ENCODE measurements around the gene MZT2A.
A peak's percentile ranks its signal among the peaks of the same experiment; 100 is the strongest.
"Not testable (repeated sequence)": the region's sequence is repeated elsewhere in the genome, so short reads cannot be mapped to it uniquely, and the experiment has no call there.

Gene MZT2A

GRCh38 chr2:131488306-131489205 lies 3.6 kb downstream of the MZT2A start:
- Histone ChIP-seq H2AK5ac (ENCODE audit: low read length, severe bottlenecking) (peak overlapping the region; percentile 49), H2AFZ (ENCODE audit: low read depth, low read length) (no peak overlapping the region), H3K36me3 (ENCODE audit: control insufficient read depth in 1 of 2, insufficient read depth in 2 of 2, low read depth in 1 of 2, low read length in 2 of 2) (peaks cover 4 to 23% of the 10 kb centered on the region in 2 experiments), H3K23ac (ENCODE audit: low read length in 2 of 2) (peak overlapping the region in 1 of 2 experiments; percentile 94), H2BK5ac (ENCODE audit: low read depth, low read length, poor library complexity, severe bottlenecking) (no peak overlapping the region), H3K4me1 (ENCODE audit: control insufficient read depth, insufficient read depth, low read depth, low read length) (peaks cover 36% of the 10 kb centered on the region), H4K91ac (ENCODE audit: low read length) (no peak overlapping the region), H3K9me3 (ENCODE audit: control insufficient read depth, low read length) (no peaks in the 10 kb centered on the region), H2BK120ac (ENCODE audit: low read depth, low read length) (no peak overlapping the region), H3K4ac (ENCODE audit: low read depth in 1 of 2, low read length in 2 of 2) (no peak overlapping the region), H3K27me3 (ENCODE audit: control insufficient read depth in 1 of 2, insufficient read depth in 1 of 2, low read length in 2 of 2) (no peaks in the 10 kb centered on the region), H2BK12ac (ENCODE audit: low read length in 2 of 2) (no peak overlapping the region), H3K4me2 (ENCODE audit: low read length, poor library complexity, severe bottlenecking) (no peak overlapping the region), H3K9ac (ENCODE audit: low read length) (no peak overlapping the region), H2BK15ac (ENCODE audit: low read depth, poor library complexity, severe bottlenecking) (no peak overlapping the region), H3K18ac (ENCODE audit: low read depth in 1 of 2, low read length in 2 of 2) (no peak overlapping the region), H3K27ac (ENCODE audit: low read length, poor library complexity, severe bottlenecking) (peak overlapping the region; percentile 1), H3K14ac (ENCODE audit: low read length in 2 of 2) (peak overlapping the region in 1 of 2 experiments; percentile 87), H4K8ac (ENCODE audit: low read length) (no peak overlapping the region), H3K79me1 (replicated peaks; ENCODE audit: low read length, poor library complexity, severe bottlenecking) (peaks cover 13% of the 10 kb centered on the region), H3K4me3 (ENCODE audit: insufficient read depth in 1 of 2, low read depth in 1 of 2, low read length in 2 of 2) (no peak overlapping the region)
- no peak for DNase-seq
- WGBS, result 86% methylated on average over 14 of the region's 14 CpGs

GRCh38 chr2:131486201-131486902 lies 5.8 kb downstream of the MZT2A start:
- H3K4me3 ChIP-seq (ENCODE audit: insufficient read depth in 1 of 2, low read depth in 1 of 2, low read length in 2 of 2); H3K23ac ChIP-seq (ENCODE audit: low read length in 2 of 2); H3K4ac ChIP-seq (ENCODE audit: low read depth in 1 of 2, low read length in 2 of 2); H3K9ac ChIP-seq (ENCODE audit: low read length); H3K14ac ChIP-seq (ENCODE audit: low read length in 2 of 2); H3K9me3 ChIP-seq (ENCODE audit: control insufficient read depth, low read length); H2AK5ac ChIP-seq (ENCODE audit: low read length, severe bottlenecking); H2BK5ac ChIP-seq (ENCODE audit: low read depth, low read length, poor library complexity, severe bottlenecking); H3K27me3 ChIP-seq (ENCODE audit: control insufficient read depth in 1 of 2, insufficient read depth in 1 of 2, low read length in 2 of 2); H4K91ac ChIP-seq (ENCODE audit: low read length); H2BK12ac ChIP-seq (ENCODE audit: low read length in 2 of 2); H2BK15ac ChIP-seq (ENCODE audit: low read depth, poor library complexity, severe bottlenecking); H3K27ac ChIP-seq (ENCODE audit: low read length, poor library complexity, severe bottlenecking); H3K18ac ChIP-seq (ENCODE audit: low read depth in 1 of 2, low read length in 2 of 2); DNase-seq; H2BK120ac ChIP-seq (ENCODE audit: low read depth, low read length); H2AFZ ChIP-seq (ENCODE audit: low read depth, low read length); H4K8ac ChIP-seq (ENCODE audit: low read length); H3K4me2 ChIP-seq (ENCODE audit: low read length, poor library complexity, severe bottlenecking): not testable (repeated sequence)
- H3K36me3 ChIP-seq (ENCODE audit: control insufficient read depth in 1 of 2, insufficient read depth in 2 of 2, low read depth in 1 of 2, low read length in 2 of 2), result peaks cover 4 to 37% of the 10 kb centered on the region in 2 experiments
- H3K79me1 ChIP-seq (replicated peaks; ENCODE audit: low read length, poor library complexity, severe bottlenecking), result peaks cover 17% of the 10 kb centered on the region
- WGBS, result 98% methylated on average over 14 of the region's 14 CpGs
- H3K4me1 ChIP-seq (ENCODE audit: control insufficient read depth, insufficient read depth, low read depth, low read length), result peaks cover 39% of the 10 kb centered on the region

- not testable (repeated sequence) for H3K27ac ChIP-seq (ENCODE audit: low read length, poor library complexity, severe bottlenecking); H2AFZ ChIP-seq (ENCODE audit: low read depth, low read length); H2AK5ac ChIP-seq (ENCODE audit: low read length, severe bottlenecking); H3K18ac ChIP-seq (ENCODE audit: low read depth in 1 of 2, low read length in 2 of 2); DNase-seq; H4K8ac ChIP-seq (ENCODE audit: low read length); H3K9me3 ChIP-seq (ENCODE audit: control insufficient read depth, low read length); H3K4ac ChIP-seq (ENCODE audit: low read depth in 1 of 2, low read length in 2 of 2); H4K91ac ChIP-seq (ENCODE audit: low read length); H2BK120ac ChIP-seq (ENCODE audit: low read depth, low read length); H3K4me2 ChIP-seq (ENCODE audit: low read length, poor library complexity, severe bottlenecking); H3K23ac ChIP-seq (ENCODE audit: low read length in 2 of 2); H3K4me3 ChIP-seq (ENCODE audit: insufficient read depth in 1 of 2, low read depth in 1 of 2, low read length in 2 of 2); H2BK15ac ChIP-seq (ENCODE audit: low read depth, poor library complexity, severe bottlenecking); H2BK12ac ChIP-seq (ENCODE audit: low read length in 2 of 2); H3K14ac ChIP-seq (ENCODE audit: low read length in 2 of 2); H3K27me3 ChIP-seq (ENCODE audit: control insufficient read depth in 1 of 2, insufficient read depth in 1 of 2, low read length in 2 of 2); H2BK5ac ChIP-seq (ENCODE audit: low read depth, low read length, poor library complexity, severe bottlenecking); H3K9ac ChIP-seq (ENCODE audit: low read length)
- 90% methylated on average over 11 of the region's 11 CpGs for WGBS
- H3K4me1 ChIP-seq (ENCODE audit: control insufficient read depth, insufficient read depth, low read depth, low read length), result peaks cover 28% of the 10 kb centered on the region
- peaks cover 0 to 35% of the 10 kb centered on the region in 2 experiments for H3K36me3 ChIP-seq (ENCODE audit: control insufficient read depth in 1 of 2, insufficient read depth in 2 of 2, low read depth in 1 of 2, low read length in 2 of 2)
- H3K79me1 ChIP-seq (replicated peaks; ENCODE audit: low read length, poor library complexity, severe bottlenecking), result peaks cover 20% of the 10 kb centered on the region
These were observed 7.2 kb downstream of the MZT2A start for GRCh38 chr2:131484906-131485460.

Measured in mesenchymal stem cell (in vitro differentiated cells and primary cell).